ENCODE data around the gene GON7. TPM values are rescaled to one million over a fixed set of nuclear protein-coding genes. Genes with fewer than 3 reads are reported as not detected.
"Not testable (repeated sequence)": the region's sequence is repeated elsewhere in the genome, so short reads cannot be mapped to it uniquely, and the experiment has no call there.

Gene GON7
- total RNA-seq, 2 donors from 2014 or later, result 6.5 to 11.2 TPM

- intact Hi-C loops (cut with DNase I), result no loop called here
- ATAC-seq (peak; percentile 94), DNase-seq (peak; percentile 88 to 91 (median 89))
- Histone ChIP-seq H3K4me3 (peak within 1 kb of the TSS; percentile 81 to 88), H3K27ac (peak within 1 kb of the TSS; percentile 94 to 98 (median 96)), H3K36me3 (replicated peaks in 1 of 2; ENCODE audit: insufficient read depth in 1 of 2, low read depth in 2 of 2) (no peaks in the 10 kb centered on the region), H3K9me3 (no peaks in the 10 kb centered on the region), H3K27me3 (no peaks in the 10 kb centered on the region), H3K4me1 (peaks cover 29% of the 10 kb centered on the region)
- 0% methylated on average over 2 to 97 of the region's 124 CpGs for WGBS, 2 donors
- TF ChIP-seq POLR2A (IDR thresholded peaks at IDR 0.05) (peak; percentile 84 to 93 (median 91)), CTCF (IDR thresholded peaks at IDR 0.05) (peak in 6 of 7 experiments; percentile 9 to 36 (median 27))
Observed at GRCh38 chr14:93184391-93185348, 22.2 kb downstream of the GON7 start, which contains the start of the genes LYSET and MOAP1. Gene LYSET (plus strand): TSS chr14:93185317. CDS start chr14:93185406, 89 bp downstream. Gene MOAP1 (minus strand): TSS chr14:93184897. CDS start chr14:93184242, 655 bp downstream.

GRCh38 chr14:93183596-93184317 is 23.1 kb downstream of the GON7 start:
- intact Hi-C loops (cut with DNase I), result no loop called here
- DNase-seq, result no peak
- H3K9me3 ChIP-seq, result no peaks in the 10 kb centered on the region

GRCh38 chr14:93175492-93175891 is 31.4 kb downstream of the GON7 start:
- Histone ChIP-seq H3K4me3 (no peak overlapping the region), H3K27ac (no peak overlapping the region), H3K9me3 (no peaks in the 10 kb centered on the region), H3K4me1 (peaks cover 7% of the 10 kb centered on the region), H3K27me3 (no peaks in the 10 kb centered on the region), H3K36me3 (replicated peaks in 1 of 2; ENCODE audit: insufficient read depth in 1 of 2, low read depth in 2 of 2) (no peaks in the 10 kb centered on the region)
- TF ChIP-seq CTCF (IDR thresholded peaks at IDR 0.05), result no peak
- TF ChIP-seq POLR2A (IDR thresholded peaks at IDR 0.05), result no peak
- intact Hi-C loops (cut with DNase I), result loop anchor here (10.0 kb wide), 1 partner anchor 61 kb away; the partner anchor contains the start of gene ITPK1
- DNase-seq, result no peak
- ATAC-seq, result no peak
- WGBS, 2 donors, result 79 to 86% methylated on average over 6 of the region's 6 CpGs

More at GRCh38 chr14:93183596-93184317, 23.1 kb downstream of the GON7 start:
- no peak for ATAC-seq
- WGBS, 2 donors, result 31 to 48% methylated on average over 12 to 17 of the region's 17 CpGs
- peak overlapping the region; percentile 94 to 98 (median 96) for H3K27ac ChIP-seq
- H3K4me3 ChIP-seq, result peak overlapping the region; percentile 81 to 88
- H3K36me3 ChIP-seq (replicated peaks in 1 of 2; ENCODE audit: insufficient read depth in 1 of 2, low read depth in 2 of 2), result no peaks in the 10 kb centered on the region
- no peaks in the 10 kb centered on the region for H3K27me3 ChIP-seq
- H3K4me1 ChIP-seq, result peaks cover 29% of the 10 kb centered on the region
- TF ChIP-seq CTCF (IDR thresholded peaks at IDR 0.05), result no peak
- no peak for TF ChIP-seq POLR2A (IDR thresholded peaks at IDR 0.05)

- H3K9me3 ChIP-seq; DNase-seq; H3K36me3 ChIP-seq (replicated peaks in 1 of 2; ENCODE audit: insufficient read depth in 1 of 2, low read depth in 2 of 2); H3K4me3 ChIP-seq; H3K27me3 ChIP-seq; H3K27ac ChIP-seq; H3K4me1 ChIP-seq; ATAC-seq: not testable (repeated sequence)
- 65 to 79% methylated on average over 5 of the region's 5 CpGs for WGBS, 2 donors
- intact Hi-C loops (cut with DNase I), result loop anchor here (10.0 kb wide), 1 partner anchor 60 kb away; the partner anchor contains the start of gene ITPK1
Observed at GRCh38 chr14:93174731-93175130, 32.1 kb downstream of the GON7 start.
